Calu3 (cell line): ENCODE measurements around the gene FOXA2. TPM values are rescaled to one million over a fixed set of nuclear protein-coding genes. Genes with fewer than 3 reads are reported as not detected.

ENCODE experiments used
- BruUV-seq: library from RNA; stranded (reverse); fragments of 400-500 nt; replicated peaks from 2 replicates; lab custom pipeline; 2021; lab: Mats Ljungman, UMichigan
- CTCF ChIA-PET: fragments of 300-600 bp; sonication (Branson Sonifier 250); formaldehyde crosslinking; loops from one replicate; lab custom pipeline; 2022; ENCODE audit warnings: antibody characterized with exemption; lab: Charles Lee
- DNase-seq: peaks from one replicate; pipeline ENCODE4 v3.0.0; 2022
- H3K27ac Mint-ChIP-seq: one replicate; pipeline ENCODE4 v1.8.0; 2022; ENCODE audit warnings: mixed read lengths; ENCODE audit not compliant: unreplicated experiment
- H3K27me3 Mint-ChIP-seq: one replicate; pipeline ENCODE4 v1.8.0; 2022; ENCODE audit warnings: mixed read lengths; ENCODE audit not compliant: unreplicated experiment
- H3K36me3 Mint-ChIP-seq: one replicate; pipeline ENCODE4 v1.8.0; 2022; ENCODE audit warnings: mild to moderate bottlenecking, moderate library complexity, mixed read lengths; ENCODE audit not compliant: insufficient read depth, unreplicated experiment
- H3K4me1 Mint-ChIP-seq: one replicate; pipeline ENCODE4 v1.8.0; 2022; ENCODE audit warnings: mild to moderate bottlenecking, low read depth, mixed read lengths; ENCODE audit not compliant: unreplicated experiment
- H3K4me3 Mint-ChIP-seq: one replicate; pipeline ENCODE4 v1.8.0; 2022; ENCODE audit warnings: mild to moderate bottlenecking, low read depth, moderate library complexity, mixed read lengths; ENCODE audit not compliant: unreplicated experiment
- H3K9me3 Mint-ChIP-seq: one replicate; pipeline ENCODE4 v1.8.0; 2022; ENCODE audit warnings: low read depth, mixed read lengths; ENCODE audit not compliant: unreplicated experiment
- CTCF ChIP-seq: fragments of 200-600 bp; IDR thresholded peaks from one replicate; pipeline ENCODE4 v1.8.0; 2022; ENCODE audit warnings: antibody characterized with exemption; ENCODE audit not compliant: unreplicated experiment
- intact Hi-C: fragments of 100-400 bp; cut with micrococcal nuclease; formaldehyde crosslinking; loops from one replicate; pipeline ENCODE4 v1.10.0; 2022; ENCODE audit not compliant: unreplicated experiment
- total RNA-seq: library from RNA; stranded (reverse); gene quantifications from 2 replicates; pipeline ENCODE4 v1.2.3, GENCODE V29; 2022

The FOXA2 gene
- total RNA-seq, 1 experiment from 2014 or later: 1.1 TPM

GRCh38 chr20:22536141-22536828 is 48.1 kb downstream of the FOXA2 start:
- H3K9me3 Mint-ChIP-seq: no peaks in the 10 kb centered on the region
- no peak overlapping the region for H3K4me3 Mint-ChIP-seq
- CTCF ChIA-PET: no interaction called here
- intact Hi-C loops: no loop called here
- DNase-seq: no peak
- H3K36me3 Mint-ChIP-seq: no peaks in the 10 kb centered on the region
- no peaks in the 10 kb centered on the region for H3K4me1 Mint-ChIP-seq
- BruUV-seq: no TSS peak
- H3K27me3 Mint-ChIP-seq: peaks cover 35% of the 10 kb centered on the region
- no peak overlapping the region for H3K27ac Mint-ChIP-seq
- no peak for TF ChIP-seq CTCF

- Mint-ChIP-seq H3K27me3 (peaks cover 43% of the 10 kb centered on the region), H3K36me3 (no peaks in the 10 kb centered on the region), H3K27ac (no peak overlapping the region), H3K4me1 (no peaks in the 10 kb centered on the region), H3K4me3 (no peak overlapping the region), H3K9me3 (no peaks in the 10 kb centered on the region)
- intact Hi-C loops: no loop called here
- CTCF ChIA-PET: no interaction called here
- BruUV-seq: no TSS peak
- no peak for TF ChIP-seq CTCF
- DNase-seq: no peak
Measured at GRCh38 chr20:22535483-22535882, 48.9 kb downstream of the FOXA2 start.

GRCh38 chr20:22533823-22534751 is 50.3 kb downstream of the FOXA2 start:
- no TSS peak for BruUV-seq
- Mint-ChIP-seq H3K36me3 (no peaks in the 10 kb centered on the region), H3K9me3 (no peaks in the 10 kb centered on the region), H3K4me1 (no peaks in the 10 kb centered on the region), H3K27me3 (peaks cover 39% of the 10 kb centered on the region), H3K4me3 (no peak overlapping the region), H3K27ac (no peak overlapping the region)
- DNase-seq: no peak
- intact Hi-C loops: no loop called here
- CTCF ChIA-PET: no interaction called here
- no peak for TF ChIP-seq CTCF

- Mint-ChIP-seq H3K27me3 (peaks cover 31% of the 10 kb centered on the region), H3K9me3 (no peaks in the 10 kb centered on the region), H3K27ac (no peak overlapping the region), H3K36me3 (no peaks in the 10 kb centered on the region), H3K4me1 (no peaks in the 10 kb centered on the region), H3K4me3 (no peak overlapping the region)
- DNase-seq: no peak
- CTCF ChIA-PET: no interaction called here
- intact Hi-C loops: no loop called here
- BruUV-seq: no TSS peak
- TF ChIP-seq CTCF: no peak
Measured at GRCh38 chr20:22532598-22532997, 51.8 kb downstream of the FOXA2 start.
